Smooth muscle cell (in vitro differentiated cells): ENCODE measurements around the gene CTBP1. TPM values are rescaled to one million over a fixed set of nuclear protein-coding genes. Genes with fewer than 3 reads are reported as not detected.

Source experiments
- DNase-seq: peaks from one replicate; lab custom pipeline; 2025; ENCODE audit not compliant: unreplicated experiment; lab: John Stamatoyannopoulos, UW
- H2AFZ ChIP-seq: fragments of 200-600 bp; sonication (generic); 2 replicates; pipeline ENCODE4 v1.6.0; 2016; ENCODE audit warnings: antibody characterized with exemption, low read depth, mild to moderate bottlenecking
- H3F3A ChIP-seq: fragments of 200-600 bp; sonication (generic); 2 replicates; pipeline ENCODE4 v1.6.0; 2017; ENCODE audit warnings: antibody characterized with exemption, low read depth
- H3K27ac ChIP-seq: fragments of 200-600 bp; sonication (generic); 2 replicates; pipeline ENCODE4 v1.5.1; 2016; ENCODE audit warnings: low read depth, mild to moderate bottlenecking
- H3K27me3 ChIP-seq: fragments of 200-600 bp; sonication (generic); 2 replicates; pipeline ENCODE4 v1.6.1; 2016; ENCODE audit warnings: low read depth, mild to moderate bottlenecking
- H3K36me3 ChIP-seq: fragments of 200-600 bp; sonication (generic); 2 replicates; pipeline ENCODE4 v1.5.1; 2016; ENCODE audit warnings: low read depth
- H3K4me1 ChIP-seq: fragments of 200-600 bp; sonication (generic); 2 replicates; pipeline ENCODE4 v1.5.1; 2016; ENCODE audit warnings: low read depth
- H3K4me2 ChIP-seq: fragments of 200-600 bp; sonication (generic); 2 replicates; pipeline ENCODE4 v1.6.0; 2016; ENCODE audit warnings: mild to moderate bottlenecking
- H3K4me3 ChIP-seq: fragments of 200-600 bp; sonication (generic); 2 replicates; pipeline ENCODE4 v1.5.1; 2016; ENCODE audit warnings: mild to moderate bottlenecking
- H3K79me2 ChIP-seq: fragments of 200-600 bp; sonication (generic); 2 replicates; pipeline ENCODE4 v1.6.0; 2016; ENCODE audit warnings: low read depth, mild to moderate bottlenecking
- H3K9ac ChIP-seq: fragments of 200-600 bp; sonication (generic); 2 replicates; pipeline ENCODE4 v1.6.0; 2016; ENCODE audit warnings: low read depth
- H3K9me3 ChIP-seq: fragments of 200-600 bp; sonication (generic); replicated peaks from 2 replicates; pipeline ENCODE4 v1.5.1; 2016; ENCODE audit warnings: low read depth
- H4K20me1 ChIP-seq: fragments of 200-600 bp; sonication (generic); 2 replicates; pipeline ENCODE4 v1.6.0; 2016; ENCODE audit warnings: low read depth
- CTCF ChIP-seq: fragments of 200-600 bp; sonication (generic); IDR thresholded peaks from 2 replicates; pipeline ENCODE4 v1.5.1; 2017; ENCODE audit warnings: borderline replicate concordance, mild to moderate bottlenecking, antibody characterized with exemption; ENCODE audit not compliant: insufficient read depth, poor library complexity, severe bottlenecking
- WGBS: methylation state at CpG from one replicate; pipeline ENCODE4 v1.1.7; 2016; ENCODE audit warnings: low lambda C conversion rate; 5-methylcytosine and 5-hydroxymethylcytosine counted together
- polyA plus RNA-seq: library from polyadenylated mRNA; unstranded; fragments of >200 nt; fragmentation: Nextera tagmentation; extraction: Ambion mirVana; gene quantifications from 2 replicates; pipeline ENCODE4 v1.2.1, GENCODE V29; 2016
- total RNA-seq: library from RNA; depleted of rRNA; stranded (reverse); fragments of >200 nt; gene quantifications from 2 replicates; pipeline ENCODE4 v1.2.3, GENCODE V29; 2014

CTBP1 gene
- total and polyA plus RNA-seq, 2 experiments from 2014 or later, result 76.9 to 132 TPM

GRCh38 chr4:1233641-1234308 is 15.2 kb downstream of the CTBP1 start:
- Histone ChIP-seq H4K20me1 (peaks cover 92% of the 10 kb centered on the region), H3K9ac (no peak overlapping the region), H3K27me3 (no peaks in the 10 kb centered on the region), H3K9me3 (no peaks in the 10 kb centered on the region), H3F3A (no peaks in the 10 kb centered on the region), H3K79me2 (peaks cover 10% of the 10 kb centered on the region), H3K4me3 (no peak overlapping the region), H2AFZ (no peak overlapping the region), H3K36me3 (peaks cover 4% of the 10 kb centered on the region), H3K4me1 (no peaks in the 10 kb centered on the region), H3K4me2 (no peak overlapping the region), H3K27ac (no peak overlapping the region)
- no peak for DNase-seq
- no peak for TF ChIP-seq CTCF
- WGBS, result 91% methylated on average over 29 of the region's 29 CpGs

- Histone ChIP-seq H3F3A (no peaks in the 10 kb centered on the region), H3K4me2 (no peak overlapping the region), H3K9ac (no peak overlapping the region), H3K9me3 (no peaks in the 10 kb centered on the region), H3K36me3 (peaks cover 4% of the 10 kb centered on the region), H3K27me3 (no peaks in the 10 kb centered on the region), H3K4me3 (no peak overlapping the region), H3K27ac (peak overlapping the region; percentile 24), H4K20me1 (peaks cover 92% of the 10 kb centered on the region), H2AFZ (no peak overlapping the region), H3K79me2 (peaks cover 10% of the 10 kb centered on the region), H3K4me1 (no peaks in the 10 kb centered on the region)
- no peak for DNase-seq
- no peak for TF ChIP-seq CTCF
- WGBS, result 83% methylated on average over 32 of the region's 32 CpGs
These were observed 16.0 kb downstream of the CTBP1 start for GRCh38 chr4:1232661-1233621.

- Histone ChIP-seq H3K9me3 (no peaks in the 10 kb centered on the region), H3F3A (no peaks in the 10 kb centered on the region), H3K4me3 (no peak overlapping the region), H3K27me3 (no peaks in the 10 kb centered on the region), H3K79me2 (peaks cover 10% of the 10 kb centered on the region), H3K4me1 (no peaks in the 10 kb centered on the region), H3K36me3 (peaks cover 4% of the 10 kb centered on the region), H4K20me1 (peaks cover 96% of the 10 kb centered on the region), H2AFZ (no peak overlapping the region), H3K27ac (no peak overlapping the region), H3K4me2 (no peak overlapping the region), H3K9ac (no peak overlapping the region)
- 90% methylated on average over 23 of the region's 23 CpGs for WGBS
- DNase-seq, result no peak
- TF ChIP-seq CTCF, result no peak
These were observed 17.1 kb downstream of the CTBP1 start for GRCh38 chr4:1231637-1232360.
